Endothelial cell of umbilical vein (primary cell): ENCODE measurements around the gene PCDH9. TPM values are rescaled to one million over a fixed set of nuclear protein-coding genes. Genes with fewer than 3 reads are reported as not detected.

ENCODE experiments used
- BruUV-seq: library from RNA; stranded (reverse); fragments of 400-500 nt; replicated peaks from 2 replicates; lab custom pipeline; 2021; lab: Mats Ljungman, UMichigan
- CTCF ChIA-PET: fragments of 300-600, 350-600 bp; sonication (Branson Sonifier 250); formaldehyde crosslinking; loops from one replicate; lab custom pipeline; 2021; ENCODE audit warnings: antibody characterized with exemption, inconsistent platforms; lab: Charles Lee
- POLR2A ChIA-PET: fragments of 300-600, 350-600 bp; sonication (Branson Sonifier 250); formaldehyde crosslinking; loops from one replicate; lab custom pipeline; 2021; ENCODE audit warnings: antibody characterized with exemption, inconsistent platforms; lab: Charles Lee
- DNase-seq: peaks from one replicate; pipeline ENCODE4 v3.0.0-alpha.2; 2011; ENCODE audit warnings: low read depth, low spot score
- FAIRE-seq: peaks from 2 replicates; lab custom pipeline; 2011; peaks lifted over from hg19 to GRCh38; lab: Jason Lieb, UNC
- H2AFZ ChIP-seq: 2 replicates; pipeline ENCODE4 v1.6.0; 2012; ENCODE audit warnings: low read depth, low read length, control low read depth, inconsistent platforms
- H3K27ac ChIP-seq: 2 replicates; pipeline ENCODE4 v1.5.1; 2011; ENCODE audit warnings: low read depth, mild to moderate bottlenecking, control low read depth, low read length, moderate library complexity; ENCODE audit not compliant: insufficient read depth
- H3K27me3 ChIP-seq, 2 experiments: 2 replicates each; pipeline versions ENCODE4 v1.6.0 to v1.6.1; 2011; ENCODE audit warnings: low read length in 2 of 2, mixed read lengths in 1 of 2; ENCODE audit not compliant: control insufficient read depth in 2 of 2, insufficient read depth in 2 of 2
- H3K36me3 ChIP-seq, 2 experiments: 2 replicates in 1 of 2; 3 replicates in 1 of 2; pipeline ENCODE4 v1.5.1; 2011; ENCODE audit warnings: low read length in 2 of 2, mild to moderate bottlenecking in 1 of 2, moderate library complexity in 1 of 2; ENCODE audit not compliant: control insufficient read depth in 2 of 2, insufficient read depth in 2 of 2; ENCODE audit errors: extremely low read depth in 1 of 2
- H3K4me1 ChIP-seq: 3 replicates; pipeline ENCODE4 v1.5.1; 2011; ENCODE audit warnings: mild to moderate bottlenecking, low read length; ENCODE audit not compliant: control insufficient read depth, insufficient read depth; ENCODE audit errors: extremely low read depth
- H3K4me2 ChIP-seq: 2 replicates; pipeline ENCODE4 v1.6.1; 2011; ENCODE audit warnings: low read length, control low read depth, mixed read lengths; ENCODE audit not compliant: insufficient read depth
- H3K4me3 ChIP-seq, 3 experiments: fragments of 200-600 bp in 1 of 3; sonication (generic), shearing (Covaris generic) in 1 of 3; replicated peaks in 1 of 3; 2 replicates each; pipeline ENCODE4 v1.5.1; 2011 to 2016; ENCODE audit warnings: control low read depth in 3 of 3, low read length in 3 of 3, mild to moderate bottlenecking in 2 of 3, inconsistent platforms in 1 of 3, low read depth in 1 of 3, moderate library complexity in 1 of 3; ENCODE audit not compliant: insufficient read depth in 1 of 3
- H3K79me2 ChIP-seq: 2 replicates; pipeline ENCODE4 v1.6.0; 2012; ENCODE audit warnings: low read length, inconsistent platforms; ENCODE audit not compliant: control insufficient read depth, insufficient read depth
- H3K9ac ChIP-seq: replicated peaks from 2 replicates; pipeline ENCODE3; 2011; ENCODE audit warnings: low read length, control low read depth; ENCODE audit not compliant: insufficient read depth; ENCODE audit errors: extremely low read depth
- H3K9me1 ChIP-seq: replicated peaks from 3 replicates; pipeline ENCODE4 v1.6.0; 2011; ENCODE audit warnings: mild to moderate bottlenecking, low read length; ENCODE audit not compliant: control insufficient read depth, insufficient read depth; ENCODE audit errors: extremely low read depth
- H3K9me3 ChIP-seq: replicated peaks from 2 replicates; pipeline ENCODE4 v1.5.1; 2012; ENCODE audit warnings: low read length, inconsistent platforms; ENCODE audit not compliant: control insufficient read depth, insufficient read depth
- H4K20me1 ChIP-seq: replicated peaks from 2 replicates; pipeline ENCODE3; 2011; ENCODE audit warnings: mild to moderate bottlenecking, low read length; ENCODE audit not compliant: control insufficient read depth, insufficient read depth; ENCODE audit errors: extremely low read depth
- EZH2 ChIP-seq: IDR thresholded peaks from 2 replicates; pipeline ENCODE4 v1.6.1; 2012; ENCODE audit warnings: borderline replicate concordance, low read depth, mild to moderate bottlenecking, moderate library complexity, low read length, inconsistent platforms; ENCODE audit not compliant: severe bottlenecking
- FOS ChIP-seq: IDR thresholded peaks from 2 replicates; pipeline ENCODE4 v1.6.1; 2011; ENCODE audit warnings: mild to moderate bottlenecking, low read length, moderate library complexity, borderline replicate concordance; ENCODE audit not compliant: insufficient read depth
- GATA2 ChIP-seq: IDR thresholded peaks from 2 replicates; pipeline ENCODE4 v1.7.0; 2011; ENCODE audit warnings: low read depth, mild to moderate bottlenecking, moderate library complexity, mixed read lengths, low read length; ENCODE audit not compliant: insufficient read length, insufficient read depth
- JUN ChIP-seq: IDR thresholded peaks from 2 replicates; pipeline ENCODE4 v1.6.1; 2011; ENCODE audit warnings: borderline replicate concordance, low read depth; ENCODE audit not compliant: insufficient read length, insufficient read depth
- MYC ChIP-seq: IDR thresholded peaks from one replicate; pipeline ENCODE4 v1.6.1; 2011; ENCODE audit warnings: mild to moderate bottlenecking, low read depth, low read length
- POLR2A ChIP-seq: IDR thresholded peaks from 2 replicates; pipeline ENCODE4 v1.6.1; 2012; ENCODE audit warnings: low read depth, mild to moderate bottlenecking, control low read depth, low read length
- POLR2AphosphoS5 ChIP-seq: IDR thresholded peaks from 2 replicates; pipeline ENCODE4 v1.6.1; 2012; ENCODE audit warnings: low read depth, mild to moderate bottlenecking, control low read depth, low read length, moderate library complexity; ENCODE audit not compliant: insufficient read depth
- dilution Hi-C: fragments of 300-500 bp; cut with MboI; formaldehyde crosslinking; loops from one replicate; pipeline ENCODE4 v1.15.0; 2019; ENCODE audit warnings: low sequenced_read_pairs; ENCODE audit not compliant: extremely low pct_ligation_motif_present
- intact Hi-C: fragments of 100-400 bp; cut with micrococcal nuclease; formaldehyde crosslinking; loops from one replicate; pipeline ENCODE4 v1.10.0; 2022
- polyA plus RNA-seq, 4 experiments: library from polyadenylated mRNA; depleted of rRNA in 3 of 4; stranded (reverse) in 3 of 4; unstranded in 1 of 4; fragments of >200 nt; gene quantifications; 2 replicates each; pipeline versions ENCODE4 v1.2.1 to v1.2.3, GENCODE V29; 2011 to 2012; ENCODE audit warnings: missing spikeins in 1 of 4
- total RNA-seq: library from RNA; stranded (reverse); gene quantifications from 2 replicates; pipeline ENCODE4 v1.2.3, GENCODE V29; 2021
- TF ChIP-seq, protein P1 (sequence below), 2 donors: IDR thresholded peaks; 1 replicate in 1 of 2; 2 replicates in 1 of 2; pipeline ENCODE4 v1.5.1; 2011; ENCODE audit warnings: low read length in 2 of 2, mild to moderate bottlenecking in 2 of 2, moderate library complexity in 2 of 2, control low read depth in 1 of 2, inconsistent platforms in 1 of 2, low read depth in 1 of 2; ENCODE audit not compliant: insufficient read depth in 1 of 2; ENCODE audit errors: extremely low read depth in 1 of 2
- TF ChIP-seq, protein P2 (sequence below): IDR thresholded peaks from 2 replicates; pipeline ENCODE4 v1.6.1; 2011; ENCODE audit not compliant: insufficient read depth, insufficient read length

PCDH9 gene
- total and polyA plus RNA-seq, 2 donors (not counting 3 experiments of a cell fraction or from before 2014, with no cell fraction given): 1.1 to 5.2 TPM

DNA sequence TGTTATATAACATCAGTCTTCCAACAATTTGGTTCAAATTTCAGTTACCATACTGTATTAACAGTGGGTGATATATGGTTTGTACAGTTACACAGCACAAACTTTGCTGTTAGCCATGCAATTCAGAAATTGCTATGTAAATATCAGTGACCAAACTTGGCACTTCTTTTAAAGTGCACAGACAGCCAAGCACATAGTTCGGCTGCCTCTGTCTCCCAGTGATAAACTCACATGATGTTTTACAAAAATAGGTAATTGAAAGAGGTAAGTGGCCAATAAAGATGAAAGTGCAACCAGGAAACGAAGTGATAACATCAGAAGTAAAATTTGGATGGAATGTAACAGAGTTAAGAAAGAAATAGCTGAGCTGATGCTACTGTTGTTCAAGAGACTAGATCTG is 143.9 kb downstream of the PCDH9 start:
- FAIRE-seq (no peak), DNase-seq (no peak)
- CTCF ChIA-PET: no interaction called here
- POLR2A ChIA-PET: no interaction called here
- Histone ChIP-seq H3K36me3 (no peaks in the 10 kb centered on the region), H3K27me3 (no peaks in the 10 kb centered on the region), H3K27ac (no peak overlapping the region), H3K4me1 (no peaks in the 10 kb centered on the region), H3K9me3 (no peaks in the 10 kb centered on the region), H3K4me3 (no peak overlapping the region), H2AFZ (no peak overlapping the region), H3K9ac (no peak overlapping the region), H4K20me1 (no peaks in the 10 kb centered on the region), H3K4me2 (no peak overlapping the region), H3K9me1 (no peaks in the 10 kb centered on the region), H3K79me2 (no peaks in the 10 kb centered on the region)
- dilution Hi-C loops (no loop called here), intact Hi-C loops (no loop called here)
- no TSS peak for BruUV-seq
- TF ChIP-seq EZH2 (no peak), JUN (no peak), FOS (no peak), MYC (no peak), GATA2 (no peak), POLR2AphosphoS5 (no peak), POLR2A (no peak)
- TF ChIP-seq, protein P1, sequence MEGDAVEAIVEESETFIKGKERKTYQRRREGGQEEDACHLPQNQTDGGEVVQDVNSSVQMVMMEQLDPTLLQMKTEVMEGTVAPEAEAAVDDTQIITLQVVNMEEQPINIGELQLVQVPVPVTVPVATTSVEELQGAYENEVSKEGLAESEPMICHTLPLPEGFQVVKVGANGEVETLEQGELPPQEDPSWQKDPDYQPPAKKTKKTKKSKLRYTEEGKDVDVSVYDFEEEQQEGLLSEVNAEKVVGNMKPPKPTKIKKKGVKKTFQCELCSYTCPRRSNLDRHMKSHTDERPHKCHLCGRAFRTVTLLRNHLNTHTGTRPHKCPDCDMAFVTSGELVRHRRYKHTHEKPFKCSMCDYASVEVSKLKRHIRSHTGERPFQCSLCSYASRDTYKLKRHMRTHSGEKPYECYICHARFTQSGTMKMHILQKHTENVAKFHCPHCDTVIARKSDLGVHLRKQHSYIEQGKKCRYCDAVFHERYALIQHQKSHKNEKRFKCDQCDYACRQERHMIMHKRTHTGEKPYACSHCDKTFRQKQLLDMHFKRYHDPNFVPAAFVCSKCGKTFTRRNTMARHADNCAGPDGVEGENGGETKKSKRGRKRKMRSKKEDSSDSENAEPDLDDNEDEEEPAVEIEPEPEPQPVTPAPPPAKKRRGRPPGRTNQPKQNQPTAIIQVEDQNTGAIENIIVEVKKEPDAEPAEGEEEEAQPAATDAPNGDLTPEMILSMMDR (IDR thresholded peaks at IDR 0.05; ENCODE audit: extremely low read depth in 1 of 2, insufficient read depth in 1 of 2, low read depth in 1 of 2, low read length in 2 of 2): no peak
- TF ChIP-seq, protein P2, sequence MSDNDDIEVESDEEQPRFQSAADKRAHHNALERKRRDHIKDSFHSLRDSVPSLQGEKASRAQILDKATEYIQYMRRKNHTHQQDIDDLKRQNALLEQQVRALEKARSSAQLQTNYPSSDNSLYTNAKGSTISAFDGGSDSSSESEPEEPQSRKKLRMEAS: no peak
